GM23338 (cell line): ENCODE results near the gene RNF121. TPM values are rescaled to one million over a fixed set of nuclear protein-coding genes. Genes with fewer than 3 reads are reported as not detected.
"Not testable (repeated sequence)": the region's sequence is repeated elsewhere in the genome, so short reads cannot be mapped to it uniquely, and the experiment has no call there.

Experiments used
- ATAC-seq: fragments of 200-7000 bp; cut with Tn5 transposase; 3 replicates; pipeline ENCODE4 v1.9.1; 2020
- DNase-seq: peaks from one replicate; pipeline ENCODE4 v3.0.0-alpha.2; 2015; ENCODE audit warnings: low spot score
- H2AFZ ChIP-seq: fragments of 200-600 bp; sonication (generic); 2 replicates; pipeline ENCODE4 v1.8.0; 2016; ENCODE audit warnings: antibody characterized with exemption, mild to moderate bottlenecking, moderate library complexity
- H3F3A ChIP-seq: fragments of 200-600 bp; sonication (generic); replicated peaks from 2 replicates; pipeline ENCODE4 v1.8.0; 2017; ENCODE audit warnings: antibody characterized with exemption, mixed run types, low read depth
- H3K27ac ChIP-seq: fragments of 200-600 bp; sonication (generic); 2 replicates; pipeline ENCODE4 v1.6.1; 2016; ENCODE audit warnings: low read depth
- H3K27me3 ChIP-seq: fragments of 200-600 bp; sonication (generic); 2 replicates; pipeline ENCODE4 v1.8.0; 2016; ENCODE audit warnings: mild to moderate bottlenecking, mixed run types, moderate library complexity; ENCODE audit not compliant: insufficient read depth
- H3K36me3 ChIP-seq: fragments of 200-600 bp; sonication (generic); 2 replicates; pipeline ENCODE4 v1.8.0; 2016; ENCODE audit warnings: mild to moderate bottlenecking; ENCODE audit not compliant: insufficient read depth
- H3K4me1 ChIP-seq: fragments of 200-600 bp; sonication (generic); 2 replicates; pipeline ENCODE4 v1.8.0; 2016; ENCODE audit warnings: mild to moderate bottlenecking, moderate library complexity; ENCODE audit not compliant: insufficient read depth
- H3K4me2 ChIP-seq: fragments of 200-600 bp; sonication (generic); 2 replicates; pipeline ENCODE4 v1.7.1; 2017; ENCODE audit warnings: mixed run types
- H3K4me3 ChIP-seq: fragments of 200-600 bp; sonication (generic); 2 replicates; pipeline ENCODE4 v1.6.1; 2016; ENCODE audit warnings: mixed run types
- H3K79me2 ChIP-seq: fragments of 200-600 bp; sonication (generic); replicated peaks from 2 replicates; pipeline ENCODE4 v1.8.0; 2017; ENCODE audit warnings: mild to moderate bottlenecking; ENCODE audit not compliant: insufficient read depth
- H3K9me2 ChIP-seq: fragments of 200-600 bp; sonication (generic); 2 replicates; pipeline ENCODE4 v1.8.0; 2017; ENCODE audit not compliant: insufficient read depth
- H4K20me1 ChIP-seq: fragments of 200-600 bp; sonication (generic); replicated peaks from 2 replicates; pipeline ENCODE4 v1.8.0; 2017; ENCODE audit warnings: mild to moderate bottlenecking; ENCODE audit not compliant: insufficient read depth
- H3K27ac Mint-ChIP-seq: 2 replicates; pipeline ENCODE4 v1.8.0; 2020; ENCODE audit warnings: inconsistent platforms, mild to moderate bottlenecking, moderate library complexity, mixed read lengths
- H3K27me3 Mint-ChIP-seq: 3 replicates; pipeline ENCODE4 v1.8.0; 2022; ENCODE audit warnings: low read depth, mild to moderate bottlenecking, moderate library complexity, mixed read lengths, inconsistent platforms; ENCODE audit not compliant: insufficient read depth, poor library complexity
- H3K36me3 Mint-ChIP-seq: 3 replicates; pipeline ENCODE4 v1.8.0; 2021; ENCODE audit warnings: low read depth, mild to moderate bottlenecking, inconsistent platforms, moderate library complexity, mixed read lengths
- H3K4me1 Mint-ChIP-seq: 3 replicates; pipeline ENCODE4 v1.8.0; 2020; ENCODE audit warnings: mild to moderate bottlenecking, inconsistent platforms, mixed read lengths
- H3K4me3 Mint-ChIP-seq: 3 replicates; pipeline ENCODE4 v1.8.0; 2021; ENCODE audit warnings: moderate library complexity, mild to moderate bottlenecking, inconsistent platforms, mixed read lengths
- H3K9me3 Mint-ChIP-seq: 3 replicates; pipeline ENCODE4 v1.8.0; 2020; ENCODE audit warnings: moderate library complexity, mild to moderate bottlenecking, inconsistent platforms, mixed read lengths
- CTCF ChIP-seq, 2 experiments: fragments of 200-600 bp in 1 of 2; sonication (generic) in 1 of 2; conservative IDR thresholded peaks; 2 replicates each; pipeline versions ENCODE4 v1.5.1 to v1.6.1; 2016 to 2017; ENCODE audit warnings: antibody characterized with exemption in 2 of 2, low read depth in 2 of 2, mild to moderate bottlenecking in 2 of 2, moderate library complexity in 1 of 2
- ZNF462 ChIP-seq: fragments of 250-450 bp; sonication (Bioruptor Pico); IDR thresholded peaks from 2 replicates; pipeline ENCODE4 v1.5.0; 2020; ENCODE audit warnings: mild to moderate bottlenecking, moderate library complexity
- polyA plus RNA-seq: library from polyadenylated mRNA; unstranded; fragments of >200 nt; fragmentation: Nextera tagmentation; extraction: Ambion mirVana; gene quantifications from 2 replicates; pipeline ENCODE4 v1.2.1, GENCODE V29; 2016
- total RNA-seq: library from RNA; depleted of rRNA; stranded (reverse); fragments of >200 nt; shearing (Covaris generic); gene quantifications from 2 replicates; pipeline ENCODE4 v1.2.3, GENCODE V29; 2014

The RNF121 gene
- total and polyA plus RNA-seq, 2 experiments from 2014 or later: 7.8 to 37.7 TPM

GRCh38 chr11:71908218-71908617 is 20.6 kb upstream of the RNF121 start (continued):
- TF ChIP-seq ZNF462 (CRISPR knock-in tag): no peak

- not testable (repeated sequence) for ATAC-seq, H3K4me1 Mint-ChIP-seq
These were observed 18.1 kb upstream of the RNF121 start for GRCh38 chr11:71910775-71911174.

GRCh38 chr11:71911321-71911985 is 17.4 kb upstream of the RNF121 start:
- not testable (repeated sequence) for H3K27me3 Mint-ChIP-seq, H3K27me3 ChIP-seq, H3K79me2 ChIP-seq, H3K4me2 ChIP-seq, H3K4me3 Mint-ChIP-seq, H3K9me2 ChIP-seq, ATAC-seq, H3K9me3 Mint-ChIP-seq, H3K4me3 ChIP-seq, H3K4me1 ChIP-seq, H4K20me1 ChIP-seq, H3K4me1 Mint-ChIP-seq, H3K27ac ChIP-seq, H3F3A ChIP-seq, H2AFZ ChIP-seq
- peak; percentile 17 for DNase-seq
- H3K36me3 ChIP-seq: peaks cover 15% of the 10 kb centered on the region; the same call in 1 of the 2 replicates
- TF ChIP-seq CTCF (conservative IDR thresholded peaks at IDR 0.05; ENCODE audit: low read depth in 2 of 2): peak; percentile 48 to 53
- H3K36me3 Mint-ChIP-seq: peaks cover 35% of the 10 kb centered on the region
- H3K27ac Mint-ChIP-seq: 0 out of 2 replicates have a peak overlapping the region, but pooled peaks have one; percentile 26

More at GRCh38 chr11:71910775-71911174, 18.1 kb upstream of the RNF121 start:
- H3K9me2 ChIP-seq, H3K4me3 ChIP-seq, DNase-seq, H3K79me2 ChIP-seq, H3K9me3 Mint-ChIP-seq, H3K27me3 ChIP-seq, H3K4me2 ChIP-seq, H3F3A ChIP-seq, H3K27ac Mint-ChIP-seq, H3K27ac ChIP-seq, H3K4me1 ChIP-seq, H4K20me1 ChIP-seq, H3K27me3 Mint-ChIP-seq, H2AFZ ChIP-seq, H3K4me3 Mint-ChIP-seq: not testable (repeated sequence)
- peaks cover 32% of the 10 kb centered on the region for H3K36me3 Mint-ChIP-seq
- peaks cover 13% of the 10 kb centered on the region; the same call in 1 of the 2 replicates for H3K36me3 ChIP-seq

- H3K27ac Mint-ChIP-seq: 0 out of 2 replicates have a peak overlapping the region, but pooled peaks have one; percentile 26
- not testable (repeated sequence) for H3K27me3 ChIP-seq, H3K4me2 ChIP-seq, H3K4me3 Mint-ChIP-seq, H3K27me3 Mint-ChIP-seq, DNase-seq, H3K9me3 Mint-ChIP-seq, H3K4me1 ChIP-seq, H3K9me2 ChIP-seq, H3F3A ChIP-seq, H3K4me3 ChIP-seq, H4K20me1 ChIP-seq, ATAC-seq, H3K79me2 ChIP-seq, H3K27ac ChIP-seq, H2AFZ ChIP-seq, H3K4me1 Mint-ChIP-seq
- H3K36me3 Mint-ChIP-seq: peaks cover 35% of the 10 kb centered on the region
- peaks cover 15% of the 10 kb centered on the region; the same call in 1 of the 2 replicates for H3K36me3 ChIP-seq
These were observed 16.9 kb upstream of the RNF121 start for GRCh38 chr11:71911986-71912340.
